LNCAP (cell line): Measurements from ENCODE around the gene ENDOV.

Experiments
- TF ChIP-seq, protein P1 (sequence below): fragments of 450-650 bp; IDR thresholded peaks from 2 replicates; pipeline ENCODE4 v1.5.1; 2017; ENCODE audit warnings: mild to moderate bottlenecking

ENDOV gene

DNA sequence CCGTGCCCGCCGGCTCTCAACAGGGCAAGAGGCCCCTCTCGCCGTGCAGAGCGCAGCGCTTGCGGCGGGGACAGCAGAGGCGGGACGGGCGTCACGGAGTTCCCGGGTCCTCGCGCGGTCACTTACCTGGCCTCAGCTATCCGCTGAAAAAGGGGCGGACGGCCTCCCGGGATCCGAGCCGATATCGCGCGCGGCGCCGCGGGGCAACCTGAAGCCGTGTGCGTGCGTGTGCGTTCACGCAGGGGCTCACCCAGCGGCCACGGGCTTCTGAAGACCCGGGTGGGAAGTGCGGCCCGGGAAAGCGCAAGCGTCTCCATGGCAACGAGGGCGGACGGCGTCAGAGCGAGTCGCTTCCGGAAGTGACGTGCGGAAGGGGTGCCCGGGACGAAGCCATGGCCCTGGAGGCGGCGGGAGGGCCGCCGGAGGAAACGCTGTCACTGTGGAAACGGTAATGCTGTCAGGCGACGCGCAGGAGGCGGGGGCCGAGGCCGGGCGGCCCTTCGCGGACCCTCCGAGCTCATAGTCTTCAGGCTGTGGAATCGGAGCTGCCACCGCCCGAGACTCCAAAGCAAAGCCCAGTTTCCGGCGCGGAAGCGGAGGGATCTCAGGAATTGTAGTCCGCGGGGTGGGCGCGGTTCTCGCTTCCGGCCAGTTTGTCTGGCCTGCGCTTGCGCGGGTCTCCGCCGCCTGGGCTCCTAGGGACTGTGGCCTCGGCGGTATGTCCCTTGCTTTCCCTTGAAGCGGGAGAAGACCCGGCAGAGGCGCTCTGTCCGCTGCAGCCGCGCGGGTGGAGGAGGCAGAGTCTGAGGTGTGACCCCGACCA is at the start of gene ENDOV:
Gene ENDOV, plus strand, starts transcription at position 365 of the 823 bp plus-strand sequence. Its CDS starts 28 bp downstream, at position 393.
- TF ChIP-seq, protein P1, sequence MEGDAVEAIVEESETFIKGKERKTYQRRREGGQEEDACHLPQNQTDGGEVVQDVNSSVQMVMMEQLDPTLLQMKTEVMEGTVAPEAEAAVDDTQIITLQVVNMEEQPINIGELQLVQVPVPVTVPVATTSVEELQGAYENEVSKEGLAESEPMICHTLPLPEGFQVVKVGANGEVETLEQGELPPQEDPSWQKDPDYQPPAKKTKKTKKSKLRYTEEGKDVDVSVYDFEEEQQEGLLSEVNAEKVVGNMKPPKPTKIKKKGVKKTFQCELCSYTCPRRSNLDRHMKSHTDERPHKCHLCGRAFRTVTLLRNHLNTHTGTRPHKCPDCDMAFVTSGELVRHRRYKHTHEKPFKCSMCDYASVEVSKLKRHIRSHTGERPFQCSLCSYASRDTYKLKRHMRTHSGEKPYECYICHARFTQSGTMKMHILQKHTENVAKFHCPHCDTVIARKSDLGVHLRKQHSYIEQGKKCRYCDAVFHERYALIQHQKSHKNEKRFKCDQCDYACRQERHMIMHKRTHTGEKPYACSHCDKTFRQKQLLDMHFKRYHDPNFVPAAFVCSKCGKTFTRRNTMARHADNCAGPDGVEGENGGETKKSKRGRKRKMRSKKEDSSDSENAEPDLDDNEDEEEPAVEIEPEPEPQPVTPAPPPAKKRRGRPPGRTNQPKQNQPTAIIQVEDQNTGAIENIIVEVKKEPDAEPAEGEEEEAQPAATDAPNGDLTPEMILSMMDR, result no peak

DNA sequence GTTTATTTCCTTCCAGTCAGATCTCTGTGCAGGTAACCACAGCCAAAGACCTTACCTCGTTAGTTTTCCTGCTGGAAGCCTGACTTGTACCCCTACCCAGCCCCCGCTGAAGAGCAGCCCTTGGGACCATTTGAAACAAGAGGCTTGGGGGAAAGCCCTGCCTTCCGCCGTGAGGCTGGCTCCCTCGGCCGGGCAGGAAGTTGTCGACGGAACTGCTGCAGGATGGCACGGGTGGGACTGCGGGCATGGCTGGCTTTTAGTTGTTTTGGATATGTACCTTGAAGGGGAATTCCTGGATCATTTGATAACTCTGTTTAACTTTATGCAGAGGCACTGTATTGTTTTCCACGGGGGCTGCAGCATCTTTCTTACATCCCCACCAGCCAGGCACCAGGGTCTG is 49.0 kb upstream of the ENDOV start:
- TF ChIP-seq, protein P1, result no peak

DNA sequence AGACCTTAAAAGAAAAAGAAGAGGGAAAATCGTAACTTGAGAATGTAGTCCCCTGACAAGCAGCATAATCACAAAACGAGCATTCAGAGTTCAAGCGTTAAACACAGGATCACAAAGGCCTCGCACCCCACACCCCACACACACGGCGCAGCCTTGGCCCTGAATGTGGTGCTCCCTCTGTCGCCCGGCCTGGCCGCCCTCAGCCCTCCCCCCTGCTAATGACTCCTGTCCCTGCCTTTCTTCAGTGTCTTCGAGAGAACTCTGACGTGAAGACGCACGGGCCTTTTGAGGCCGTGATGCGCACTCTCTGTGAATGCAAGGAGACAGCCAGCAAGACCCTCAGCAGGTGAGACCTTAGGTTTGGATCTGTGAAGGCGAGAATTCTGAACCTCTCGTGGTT is 47.5 kb upstream of the ENDOV start:
- TF ChIP-seq, protein P1, result no peak

DNA sequence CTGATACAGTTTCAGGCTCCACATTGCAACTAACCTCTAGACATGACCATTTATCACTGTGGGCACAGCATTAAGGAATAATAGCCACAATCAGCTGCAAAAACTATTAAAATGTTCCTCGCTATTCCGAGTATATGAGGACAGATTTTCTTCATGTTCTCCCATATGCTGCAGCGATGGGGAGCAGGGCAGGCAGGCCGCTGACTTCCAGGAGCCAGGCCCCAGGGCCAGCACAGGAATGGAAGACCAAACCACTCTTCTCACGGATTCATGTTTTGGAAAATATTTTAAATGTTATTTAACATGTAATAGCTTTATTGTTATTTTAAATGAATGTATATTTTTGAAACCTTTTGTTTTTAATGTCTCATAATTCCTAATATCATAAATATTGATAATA is 43.8 kb upstream of the ENDOV start:
- TF ChIP-seq, protein P1, result no peak

DNA sequence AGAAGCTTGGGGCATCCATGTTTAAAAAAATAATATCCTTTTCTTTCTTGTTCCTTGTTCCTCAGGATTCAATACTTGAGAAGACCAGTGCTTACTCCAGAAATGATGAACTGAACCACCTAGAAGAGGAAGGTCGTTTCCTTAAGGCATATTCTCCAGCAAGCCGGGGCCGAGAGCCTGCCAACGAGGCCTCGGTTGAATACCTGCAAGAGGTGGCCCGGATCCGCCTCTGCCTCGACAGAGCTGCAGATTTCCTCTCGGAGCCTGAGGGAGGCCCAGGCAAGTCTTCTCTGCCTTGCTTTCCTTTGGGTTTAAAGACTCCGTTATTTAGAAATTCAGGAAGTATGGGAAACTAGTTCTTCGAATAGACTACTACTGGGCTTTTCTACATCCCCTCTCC is 42.5 kb upstream of the ENDOV start:
- TF ChIP-seq, protein P1, result no peak

DNA sequence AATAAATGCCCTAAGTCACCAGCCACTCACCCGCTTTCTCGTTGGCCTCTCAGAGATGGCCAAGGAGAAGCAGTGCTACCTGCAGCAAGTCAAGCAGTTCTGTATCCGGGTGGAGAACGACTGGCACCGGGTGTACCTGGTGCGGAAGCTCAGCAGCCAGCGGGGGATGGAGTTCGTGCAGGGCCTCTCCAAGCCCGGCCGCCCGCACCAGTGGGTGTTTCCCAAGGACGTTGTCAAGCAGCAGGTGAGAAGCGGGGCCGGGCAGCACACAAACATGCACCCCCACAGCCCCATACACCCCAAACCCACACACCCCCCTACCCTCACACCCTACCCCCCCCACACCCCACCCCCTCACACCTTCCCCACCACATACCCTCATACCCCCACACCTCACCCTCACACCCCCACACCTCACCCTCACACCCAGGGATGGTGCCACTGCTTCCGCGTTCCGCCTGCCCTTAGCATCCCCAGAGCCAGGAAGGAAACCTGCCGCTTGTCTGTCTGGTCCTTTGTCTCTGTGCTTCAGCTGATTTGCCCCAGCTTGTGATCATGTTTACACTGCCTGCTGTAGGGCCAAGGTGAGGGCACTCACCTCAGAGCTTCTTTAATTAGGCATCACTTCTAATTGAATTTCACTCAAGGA is 41.9 kb upstream of the ENDOV start:
- TF ChIP-seq, protein P1, result no peak

DNA sequence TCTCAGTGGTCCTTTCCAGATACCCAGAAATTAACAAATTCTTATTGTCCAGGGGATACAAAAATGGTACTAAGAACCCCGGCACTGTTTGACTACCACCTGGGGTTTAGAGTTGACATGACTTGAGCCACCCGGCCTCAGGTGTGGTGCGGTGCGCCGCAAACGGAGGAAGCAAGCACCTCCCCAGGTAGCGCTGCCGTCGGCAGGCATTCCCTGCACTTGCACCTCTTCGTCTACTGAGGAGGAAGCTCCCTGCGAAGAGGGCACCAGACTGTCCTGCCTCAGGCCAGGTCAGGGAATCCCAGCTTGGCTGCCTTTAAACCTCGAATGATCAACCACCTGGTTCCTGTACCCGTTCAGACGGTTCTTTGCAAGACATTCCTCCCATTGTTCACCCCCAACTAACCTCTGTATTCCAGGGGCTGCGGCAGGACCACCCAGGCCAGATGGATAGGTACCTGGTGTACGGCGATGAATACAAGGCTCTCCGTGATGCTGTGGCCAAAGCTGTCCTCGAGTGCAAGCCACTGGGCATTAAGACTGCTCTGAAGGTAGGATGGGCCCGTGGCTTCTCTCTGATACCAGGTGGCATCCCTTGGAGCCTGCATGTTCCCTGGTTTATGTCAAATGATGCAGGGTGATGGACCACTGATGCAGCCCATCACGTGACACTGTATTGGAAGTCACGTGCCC is 40.8 kb upstream of the ENDOV start:
- TF ChIP-seq, protein P1, result no peak
